GM06990 (cell line): Measurements from ENCODE around the gene RBM18.

ENCODE experiments used
- DNase-seq: peaks from one replicate; pipeline ENCODE4 v3.0.0-alpha.2; 2011; ENCODE audit not compliant: insufficient read length; ENCODE audit errors: extremely low read depth
- H3K27me3 ChIP-seq: replicated peaks from 2 replicates; pipeline ENCODE4 v1.6.0; 2011; ENCODE audit warnings: low read length; ENCODE audit not compliant: control insufficient read depth, insufficient read depth
- H3K36me3 ChIP-seq: 2 replicates; pipeline ENCODE4 v1.5.1; 2011; ENCODE audit warnings: low read length; ENCODE audit not compliant: control insufficient read depth, insufficient read depth
- H3K4me3 ChIP-seq: replicated peaks from 2 replicates; pipeline ENCODE4 v1.5.1; 2011; ENCODE audit warnings: low read depth, mild to moderate bottlenecking, control low read depth, low read length
- CTCF ChIP-seq: IDR thresholded peaks from 2 replicates; pipeline ENCODE4 v1.5.1; 2011; ENCODE audit warnings: low read length, control low read depth, mild to moderate bottlenecking, inconsistent platforms; ENCODE audit not compliant: insufficient read depth, poor library complexity, severe bottlenecking

The RBM18 gene

GRCh38 chr9:122265149-122265915, 692 bp upstream of the RBM18 start:
- Histone ChIP-seq H3K27me3 (no peaks in the 10 kb centered on the region), H3K4me3 (peak overlapping the region; percentile 81), H3K36me3 (no peaks in the 10 kb centered on the region; the same call in none of the 2 replicates)
- no peak for TF ChIP-seq CTCF
- DNase-seq: no peak

GRCh38 chr9:122263699-122264349, 816 bp downstream of the RBM18 start:
- TF ChIP-seq CTCF: no peak
- H3K4me3 ChIP-seq: peak overlapping the region; percentile 81
- no peaks in the 10 kb centered on the region for H3K27me3 ChIP-seq
- H3K36me3 ChIP-seq: peaks cover 4% of the 10 kb centered on the region
- no peak for DNase-seq

- Histone ChIP-seq H3K36me3 (peaks cover 4% of the 10 kb centered on the region), H3K4me3 (no peak overlapping the region), H3K27me3 (no peaks in the 10 kb centered on the region)
- no peak for DNase-seq
- no peak for TF ChIP-seq CTCF
Measured at GRCh38 chr9:122262073-122262472, 2.6 kb downstream of the RBM18 start.

- Histone ChIP-seq H3K36me3 (peaks cover 4% of the 10 kb centered on the region), H3K27me3 (no peaks in the 10 kb centered on the region), H3K4me3 (no peak overlapping the region)
- TF ChIP-seq CTCF: no peak
- no peak for DNase-seq
Measured at GRCh38 chr9:122261469-122261881, 3.2 kb downstream of the RBM18 start.

- Histone ChIP-seq H3K27me3 (no peaks in the 10 kb centered on the region), H3K36me3 (peaks cover 4% of the 10 kb centered on the region), H3K4me3 (no peak overlapping the region)
- no peak for DNase-seq
- TF ChIP-seq CTCF: no peak
Measured at GRCh38 chr9:122258886-122259415, 5.7 kb downstream of the RBM18 start.
